CD4-positive, alpha-beta T cell treated with Interleukin-1 beta for 1 hour (primary cell): ENCODE measurements around the gene SMAD4.
"Not testable (repeated sequence)": the region's sequence is repeated elsewhere in the genome, so short reads cannot be mapped to it uniquely, and the experiment has no call there.

ENCODE experiments used
- DNase-seq, 2 donors: peaks; one replicate each; pipeline ENCODE4 v3.0.0-alpha.2; 2020 to 2022

SMAD4 gene

GRCh38 chr18:51119976-51120375 is 90.0 kb downstream of the SMAD4 start:
- DNase-seq, result not testable (repeated sequence)

GRCh38 chr18:51120809-51121596 is 91.0 kb downstream of the SMAD4 start:
- DNase-seq, result no peak

- DNase-seq, result no peak
These were observed 91.5 kb downstream of the SMAD4 start for GRCh38 chr18:51121597-51121857.

- no peak for DNase-seq
These were observed 92.4 kb downstream of the SMAD4 start for GRCh38 chr18:51122266-51123045.

GRCh38 chr18:51123046-51123395 is 93.0 kb downstream of the SMAD4 start:
- no peak for DNase-seq

- DNase-seq, result no peak
These were observed 93.5 kb downstream of the SMAD4 start for GRCh38 chr18:51123481-51123880.

- no peak for DNase-seq
These were observed 94.0 kb downstream of the SMAD4 start for GRCh38 chr18:51123936-51124486.

GRCh38 chr18:51125976-51126375 is 96.0 kb downstream of the SMAD4 start:
- DNase-seq, result no peak

GRCh38 chr18:51127664-51128063 is 97.7 kb downstream of the SMAD4 start:
- DNase-seq, result no peak

GRCh38 chr18:51128533-51128932 is 98.5 kb downstream of the SMAD4 start:
- no peak for DNase-seq

- DNase-seq, result no peak
These were observed 102.4 kb downstream of the SMAD4 start for GRCh38 chr18:51132256-51132935.

GRCh38 chr18:51133580-51134160 is 103.7 kb downstream of the SMAD4 start:
- no peak for DNase-seq
